ENCODE measurements around the gene EEF1A1.

EEF1A1 gene

GRCh38 chr6:73503027-73503772, 17.6 kb downstream of the EEF1A1 start:
- no peak for DNase-seq

GRCh38 chr6:73497915-73498314, 22.9 kb downstream of the EEF1A1 start:
- DNase-seq = no peak

- DNase-seq = no peak
These were observed 29.5 kb downstream of the EEF1A1 start for GRCh38 chr6:73491377-73491776.

GRCh38 chr6:73487473-73487872, 33.4 kb downstream of the EEF1A1 start:
- no peak for DNase-seq

GRCh38 chr6:73484438-73484837, 36.4 kb downstream of the EEF1A1 start:
- DNase-seq = no peak

- DNase-seq = no peak
These were observed 38.9 kb downstream of the EEF1A1 start for GRCh38 chr6:73481969-73482368.

- no peak for DNase-seq
These were observed 43.4 kb downstream of the EEF1A1 start for GRCh38 chr6:73477407-73477806.

GRCh38 chr6:73476723-73477122, 44.1 kb downstream of the EEF1A1 start:
- no peak for DNase-seq

- no peak for DNase-seq
These were observed 49.0 kb downstream of the EEF1A1 start for GRCh38 chr6:73471686-73472290.

Measured in stimulated activated CD4-positive, alpha-beta T cell treated with anti-CD3 and anti-CD28 coated beads, Interleukin-2, amount 100 ng/mL, for 24 hours (primary cell).